H9 (cell line): ENCODE measurements around the gene PAIP2. TPM values are rescaled to one million over a fixed set of nuclear protein-coding genes. Genes with fewer than 3 reads are reported as not detected.
A peak's percentile ranks its signal among the peaks of the same experiment; 100 is the strongest.

Experiments used
- DNase-seq: peaks from one replicate; pipeline ENCODE4 v3.0.0-alpha.2; 2017
- H2AFZ ChIP-seq: one replicate; pipeline ENCODE4 v1.6.1; 2013; ENCODE audit warnings: mild to moderate bottlenecking, low read length, control low read depth, moderate library complexity
- H2AK5ac ChIP-seq: 2 replicates; pipeline ENCODE4 v1.6.1; 2013; ENCODE audit warnings: low read length, control low read depth, mixed read lengths; ENCODE audit not compliant: insufficient read length
- H2BK120ac ChIP-seq: one replicate; pipeline ENCODE4 v1.6.1; 2013; ENCODE audit warnings: low read depth, mild to moderate bottlenecking, low read length, control low read depth, inconsistent platforms; ENCODE audit not compliant: poor library complexity, severe bottlenecking
- H2BK12ac ChIP-seq: 2 replicates; pipeline ENCODE4 v1.6.1; 2013; ENCODE audit warnings: low read length, control low read depth, mixed read lengths, low read depth; ENCODE audit not compliant: insufficient read length
- H2BK15ac ChIP-seq: 2 replicates; pipeline ENCODE4 v1.6.1; 2013; ENCODE audit warnings: low read depth, low read length, control low read depth
- H2BK20ac ChIP-seq: one replicate; pipeline ENCODE4 v1.6.1; 2013; ENCODE audit warnings: low read depth, mild to moderate bottlenecking, low read length, control low read depth, inconsistent platforms; ENCODE audit not compliant: poor library complexity, severe bottlenecking
- H2BK5ac ChIP-seq: 2 replicates; pipeline ENCODE4 v1.6.1; 2013; ENCODE audit warnings: low read length, control low read depth, mixed read lengths; ENCODE audit not compliant: insufficient read length
- H3K14ac ChIP-seq: 2 replicates; pipeline ENCODE4 v1.6.1; 2013; ENCODE audit warnings: low read length, control low read depth; ENCODE audit not compliant: insufficient read depth
- H3K18ac ChIP-seq: 2 replicates; pipeline ENCODE4 v1.6.1; 2013; ENCODE audit warnings: low read depth, mild to moderate bottlenecking, mixed read lengths, low read length, control low read depth; ENCODE audit not compliant: insufficient read length
- H3K23ac ChIP-seq: 2 replicates; pipeline ENCODE4 v1.6.1; 2013; ENCODE audit warnings: low read length, control low read depth, mixed read lengths, low read depth; ENCODE audit not compliant: insufficient read length
- H3K23me2 ChIP-seq: 2 replicates; pipeline ENCODE4 v1.6.1; 2013; ENCODE audit warnings: low read depth, mild to moderate bottlenecking, mixed read lengths, low read length, control low read depth; ENCODE audit not compliant: insufficient read length, poor library complexity, severe bottlenecking
- H3K27ac ChIP-seq: 2 replicates; pipeline ENCODE4 v1.5.1; 2013; ENCODE audit warnings: low read length, control low read depth, mixed read lengths, low read depth; ENCODE audit not compliant: insufficient read length
- H3K27me3 ChIP-seq: 2 replicates; pipeline ENCODE4 v1.6.1; 2013; ENCODE audit warnings: low read length, control low read depth, inconsistent platforms; ENCODE audit not compliant: insufficient read depth
- H3K4ac ChIP-seq: 2 replicates; pipeline ENCODE4 v1.6.1; 2013; ENCODE audit warnings: low read depth, mild to moderate bottlenecking, control low read depth, inconsistent platforms, low read length, moderate library complexity
- H3K4me1 ChIP-seq: 2 replicates; pipeline ENCODE4 v1.6.1; 2013; ENCODE audit warnings: low read length, control low read depth, inconsistent platforms; ENCODE audit not compliant: insufficient read depth
- H3K4me2 ChIP-seq: 2 replicates; pipeline ENCODE4 v1.6.1; 2013; ENCODE audit warnings: low read length, control low read depth, mixed read lengths; ENCODE audit not compliant: insufficient read length, insufficient read depth
- H3K56ac ChIP-seq: 2 replicates; pipeline ENCODE4 v1.6.1; 2013; ENCODE audit warnings: low read depth, mild to moderate bottlenecking, mixed read lengths, low read length, control low read depth; ENCODE audit not compliant: insufficient read length
- H3K79me1 ChIP-seq: 2 replicates; pipeline ENCODE4 v1.6.1; 2013; ENCODE audit warnings: low read depth, mild to moderate bottlenecking, moderate library complexity, low read length, control low read depth, inconsistent platforms; ENCODE audit not compliant: insufficient read depth, poor library complexity, severe bottlenecking
- H3K79me2 ChIP-seq: 2 replicates; pipeline ENCODE4 v1.6.1; 2013; ENCODE audit warnings: low read length, control low read depth, inconsistent platforms; ENCODE audit not compliant: insufficient read depth
- H3K9ac ChIP-seq: 2 replicates; pipeline ENCODE4 v1.6.1; 2013; ENCODE audit warnings: low read length, control low read depth, mixed read lengths; ENCODE audit not compliant: insufficient read length; ENCODE audit errors: extremely low read depth
- H3K9me3 ChIP-seq: one replicate; pipeline ENCODE4 v1.6.1; 2013; ENCODE audit warnings: low read depth, low read length, inconsistent platforms; ENCODE audit not compliant: control insufficient read depth
- H3T11ph ChIP-seq: one replicate; pipeline ENCODE4 v1.6.1; 2013; ENCODE audit warnings: mild to moderate bottlenecking, low read length, control low read depth, inconsistent platforms
- H4K20me1 ChIP-seq: one replicate; pipeline ENCODE4 v1.6.1; 2013; ENCODE audit not compliant: control insufficient read depth, insufficient read length, insufficient read depth
- H4K5ac ChIP-seq: 2 replicates; pipeline ENCODE4 v1.6.1; 2013; ENCODE audit warnings: low read depth, mild to moderate bottlenecking, mixed read lengths, low read length, control low read depth; ENCODE audit not compliant: insufficient read length
- H4K8ac ChIP-seq: replicated peaks from 2 replicates; pipeline ENCODE4 v1.6.1; 2013; ENCODE audit warnings: low read length, control low read depth, mixed read lengths, low read depth; ENCODE audit not compliant: insufficient read length
- H4K91ac ChIP-seq: 2 replicates; pipeline ENCODE4 v1.6.1; 2013; ENCODE audit warnings: low read depth, mild to moderate bottlenecking, moderate library complexity, mixed read lengths, low read length, control low read depth; ENCODE audit not compliant: insufficient read length
- H3K27ac Mint-ChIP-seq, 3 experiments: 2 replicates in 2 of 3; 3 replicates in 1 of 3; pipeline ENCODE4 v1.8.0; 2020 to 2021; ENCODE audit warnings: mixed read lengths in 3 of 3, mild to moderate bottlenecking in 1 of 3, moderate library complexity in 1 of 3
- H3K27me3 Mint-ChIP-seq: 2 replicates; pipeline ENCODE4 v1.8.0; 2021; ENCODE audit warnings: low read depth, mild to moderate bottlenecking, moderate library complexity, mixed read lengths
- H3K36me3 Mint-ChIP-seq, 3 experiments: 2 replicates in 2 of 3; 3 replicates in 1 of 3; pipeline ENCODE4 v1.8.0; 2020 to 2021; ENCODE audit warnings: low read depth in 3 of 3, mixed read lengths in 3 of 3; ENCODE audit not compliant: insufficient read depth in 1 of 3
- H3K4me1 Mint-ChIP-seq, 2 experiments: 2 replicates each; pipeline ENCODE4 v1.8.0; 2020; ENCODE audit warnings: mixed read lengths in 2 of 2
- H3K4me3 Mint-ChIP-seq, 2 experiments: 2 replicates in 1 of 2; 3 replicates in 1 of 2; pipeline ENCODE4 v1.8.0; 2020 to 2021; ENCODE audit warnings: mild to moderate bottlenecking in 2 of 2, mixed read lengths in 2 of 2, moderate library complexity in 1 of 2
- H3K9me3 Mint-ChIP-seq, 2 experiments: 2 replicates in 1 of 2; 3 replicates in 1 of 2; pipeline ENCODE4 v1.8.0; 2020; ENCODE audit warnings: mild to moderate bottlenecking in 2 of 2, mixed read lengths in 2 of 2, moderate library complexity in 1 of 2
- CTCF ChIP-seq: fragments of 200-600 bp; sonication (generic); conservative IDR thresholded peaks from 3 replicates; pipeline ENCODE4 v1.8.0; 2021; ENCODE audit warnings: antibody characterized with exemption, mild to moderate bottlenecking
- WGBS: extraction: QIAGEN DNeasy Blood & Tissue Kit; methylation state at CpG from one replicate; pipeline ENCODE4 v1.1.7; 2013; ENCODE audit warnings: missing lambda C conversion rate, low lambda C conversion rate, mixed read lengths; ENCODE audit not compliant: insufficient read length; ENCODE audit errors: extremely low coverage; 5-methylcytosine and 5-hydroxymethylcytosine counted together
- total RNA-seq: library from RNA; stranded (reverse); gene quantifications from 2 replicates; pipeline ENCODE4 v1.2.1, GENCODE V29; 2021

Gene PAIP2
- total RNA-seq, 1 experiment from 2014 or later, result 121 TPM

GRCh38 chr5:139296862-139297326 is 44.8 kb upstream of the PAIP2 start:
- peaks cover 75% of the 10 kb centered on the region for H3K79me2 ChIP-seq
- H2BK20ac ChIP-seq, result no peak overlapping the region
- TF ChIP-seq CTCF, result no peak
- WGBS, result no CpG with 5 or more reads among the region's 12 CpGs
- no peak overlapping the region for H4K8ac ChIP-seq
- H3K36me3 Mint-ChIP-seq, result peaks cover 22 to 32% (median 28%) of the 10 kb centered on the region in 3 experiments
- H3K27me3 ChIP-seq, result no peaks in the 10 kb centered on the region
- H3K4me3 Mint-ChIP-seq, result peak overlapping the region; percentile 73 to 98
- peak overlapping the region; percentile 75 for H3K4me2 ChIP-seq
- peaks cover 3% of the 10 kb centered on the region in 2 experiments; a peak in 1 of 5 replicates for H3K9me3 Mint-ChIP-seq
- no peak overlapping the region for H4K5ac ChIP-seq
- no peak overlapping the region for H2AFZ ChIP-seq
- H3K23ac ChIP-seq, result no peak overlapping the region
- no peak overlapping the region for H2BK12ac ChIP-seq
- no peak overlapping the region for H2BK5ac ChIP-seq
- no peak overlapping the region for H2BK15ac ChIP-seq
- H2BK120ac ChIP-seq, result no peak overlapping the region
- H3K4ac ChIP-seq, result no peak overlapping the region
- H3K4me1 ChIP-seq, result no peaks in the 10 kb centered on the region; the same call in 1 of the 2 replicates
- H3K23me2 ChIP-seq, result no peaks in the 10 kb centered on the region
- H3K27me3 Mint-ChIP-seq, result no peaks in the 10 kb centered on the region
- no peak overlapping the region for H4K91ac ChIP-seq
- no peak overlapping the region for H3K14ac ChIP-seq
- no peaks in the 10 kb centered on the region for H3K79me1 ChIP-seq
- H3K27ac ChIP-seq, result no peak overlapping the region
- peak overlapping the region; percentile 75 to 89 (median 83); a peak in 5 of 7 replicates for H3K27ac Mint-ChIP-seq
- no peaks in the 10 kb centered on the region for H4K20me1 ChIP-seq
- no peak for DNase-seq
- H3K9me3 ChIP-seq, result no peaks in the 10 kb centered on the region
- no peak overlapping the region for H3T11ph ChIP-seq
- no peak overlapping the region for H3K9ac ChIP-seq
- no peak overlapping the region for H3K56ac ChIP-seq
- no peak overlapping the region for H2AK5ac ChIP-seq
- H3K4me1 Mint-ChIP-seq, result peaks cover 46 to 58% of the 10 kb centered on the region in 2 experiments
- H3K18ac ChIP-seq, result no peak overlapping the region
